Hepatocyte (in vitro differentiated cells): ENCODE measurements around the gene SMC1A. TPM values are rescaled to one million over a fixed set of nuclear protein-coding genes. Genes with fewer than 3 reads are reported as not detected.

Experiments
- DNase-seq: peaks from one replicate; pipeline ENCODE4 v3.0.0-alpha.2; 2016; ENCODE audit warnings: low spot score
- H2AFZ ChIP-seq: fragments of 200-600 bp; sonication (generic); 2 replicates; pipeline ENCODE4 v1.6.0; 2016; ENCODE audit warnings: antibody characterized with exemption, mild to moderate bottlenecking
- H3K27ac ChIP-seq: fragments of 200-600 bp; sonication (generic); 2 replicates; pipeline ENCODE4 v1.5.1; 2016; ENCODE audit warnings: mild to moderate bottlenecking
- H3K27me3 ChIP-seq: fragments of 200-600 bp; sonication (generic); 2 replicates; pipeline ENCODE4 v1.6.1; 2016
- H3K36me3 ChIP-seq: fragments of 200-600 bp; sonication (generic); replicated peaks from 2 replicates; pipeline ENCODE4 v1.5.1; 2016; ENCODE audit warnings: low read depth; ENCODE audit not compliant: insufficient read depth
- H3K4me1 ChIP-seq: fragments of 200-600 bp; sonication (generic); 2 replicates; pipeline ENCODE4 v1.5.1; 2016; ENCODE audit warnings: mild to moderate bottlenecking, moderate library complexity; ENCODE audit not compliant: insufficient read depth
- H3K4me2 ChIP-seq: fragments of 200-600 bp; sonication (generic); 2 replicates; pipeline ENCODE4 v1.6.0; 2016
- H3K4me3 ChIP-seq: fragments of 200-600 bp; sonication (generic); 2 replicates; pipeline ENCODE4 v1.5.1; 2016; ENCODE audit warnings: mild to moderate bottlenecking
- H3K79me2 ChIP-seq: fragments of 200-600 bp; sonication (generic); 2 replicates; pipeline ENCODE4 v1.6.0; 2017; ENCODE audit warnings: mild to moderate bottlenecking
- H3K9me2 ChIP-seq: fragments of 200-600 bp; sonication (generic); replicated peaks from 2 replicates; pipeline ENCODE4 v1.6.0; 2017; ENCODE audit warnings: mild to moderate bottlenecking; ENCODE audit not compliant: insufficient read depth
- H3K9me3 ChIP-seq: fragments of 200-600 bp; sonication (generic); 2 replicates; pipeline ENCODE4 v1.5.1; 2016; ENCODE audit warnings: low read depth, mild to moderate bottlenecking
- H4K20me1 ChIP-seq: fragments of 200-600 bp; sonication (generic); 2 replicates; pipeline ENCODE4 v1.6.0; 2016; ENCODE audit warnings: mild to moderate bottlenecking; ENCODE audit not compliant: insufficient read depth, poor library complexity, severe bottlenecking
- EZH2 ChIP-seq: fragments of 200-600 bp; sonication (generic); IDR thresholded peaks from 2 replicates; pipeline ENCODE4 v1.6.1; 2016; ENCODE audit warnings: antibody characterized with exemption, mild to moderate bottlenecking, borderline replicate concordance
- EZH2phosphoT487 ChIP-seq: fragments of 200-600 bp; sonication (generic); IDR thresholded peaks from one replicate; pipeline ENCODE4 v1.6.1; 2018; ENCODE audit warnings: antibody characterized with exemption, mild to moderate bottlenecking, low read depth, moderate library complexity; ENCODE audit not compliant: unreplicated experiment, severe bottlenecking
- WGBS: methylation state at CpG from one replicate; pipeline ENCODE4 v1.1.6; 2016; ENCODE audit warnings: low lambda C conversion rate; ENCODE audit errors: missing lambda C conversion rate; 5-methylcytosine and 5-hydroxymethylcytosine counted together
- polyA plus RNA-seq: library from polyadenylated mRNA; unstranded; fragments of >200 nt; fragmentation: Nextera tagmentation; extraction: Ambion mirVana; gene quantifications from 2 replicates; pipeline ENCODE4 v1.2.1, GENCODE V29; 2016
- total RNA-seq: library from RNA; depleted of rRNA; stranded (reverse); fragments of >200 nt; gene quantifications from 2 replicates; pipeline ENCODE4 v1.2.3, GENCODE V29; 2014
- TF ChIP-seq, protein P1 (sequence below): fragments of 200-600 bp; sonication (generic); IDR thresholded peaks from 2 replicates; pipeline ENCODE4 v1.5.1; 2016; ENCODE audit warnings: antibody characterized with exemption, mild to moderate bottlenecking; ENCODE audit not compliant: poor library complexity

SMC1A gene
- total and polyA plus RNA-seq, 2 experiments from 2014 or later = 14.0 to 24.7 TPM

DNA sequence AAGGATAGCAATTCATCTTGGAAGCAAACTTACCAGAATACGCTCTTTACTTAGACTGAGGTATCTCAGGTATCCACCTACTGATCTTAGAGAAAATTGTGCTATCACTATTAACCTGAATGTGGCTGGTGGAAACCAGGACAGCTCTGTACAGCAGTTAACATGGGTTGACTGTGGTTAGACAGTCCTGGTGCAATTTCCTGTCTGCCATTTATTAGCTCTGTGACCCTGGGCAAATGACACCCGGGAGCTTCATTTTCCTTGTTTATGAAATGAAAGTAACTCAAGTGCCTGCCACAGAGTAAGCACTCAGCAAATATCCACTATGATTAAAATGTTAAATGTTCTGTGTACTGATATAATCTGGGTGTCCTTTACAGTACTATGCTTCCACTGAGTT, 60.0 kb downstream of the SMC1A start:
- 65% methylated on average over 2 of the region's 2 CpGs for WGBS
- no peaks in the 10 kb centered on the region for H3K4me1 ChIP-seq
- no peaks in the 10 kb centered on the region for H3K27me3 ChIP-seq
- no peak overlapping the region for H3K27ac ChIP-seq
- no peaks in the 10 kb centered on the region for H3K36me3 ChIP-seq
- TF ChIP-seq EZH2 (no peak), EZH2phosphoT487 (no peak)
- TF ChIP-seq, protein P1, sequence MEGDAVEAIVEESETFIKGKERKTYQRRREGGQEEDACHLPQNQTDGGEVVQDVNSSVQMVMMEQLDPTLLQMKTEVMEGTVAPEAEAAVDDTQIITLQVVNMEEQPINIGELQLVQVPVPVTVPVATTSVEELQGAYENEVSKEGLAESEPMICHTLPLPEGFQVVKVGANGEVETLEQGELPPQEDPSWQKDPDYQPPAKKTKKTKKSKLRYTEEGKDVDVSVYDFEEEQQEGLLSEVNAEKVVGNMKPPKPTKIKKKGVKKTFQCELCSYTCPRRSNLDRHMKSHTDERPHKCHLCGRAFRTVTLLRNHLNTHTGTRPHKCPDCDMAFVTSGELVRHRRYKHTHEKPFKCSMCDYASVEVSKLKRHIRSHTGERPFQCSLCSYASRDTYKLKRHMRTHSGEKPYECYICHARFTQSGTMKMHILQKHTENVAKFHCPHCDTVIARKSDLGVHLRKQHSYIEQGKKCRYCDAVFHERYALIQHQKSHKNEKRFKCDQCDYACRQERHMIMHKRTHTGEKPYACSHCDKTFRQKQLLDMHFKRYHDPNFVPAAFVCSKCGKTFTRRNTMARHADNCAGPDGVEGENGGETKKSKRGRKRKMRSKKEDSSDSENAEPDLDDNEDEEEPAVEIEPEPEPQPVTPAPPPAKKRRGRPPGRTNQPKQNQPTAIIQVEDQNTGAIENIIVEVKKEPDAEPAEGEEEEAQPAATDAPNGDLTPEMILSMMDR = no peak
- H3K4me2 ChIP-seq = no peak overlapping the region
- H3K9me3 ChIP-seq = no peaks in the 10 kb centered on the region
- no peaks in the 10 kb centered on the region for H3K9me2 ChIP-seq
- no peak overlapping the region for H3K4me3 ChIP-seq
- no peak overlapping the region for H2AFZ ChIP-seq
- H3K79me2 ChIP-seq = no peaks in the 10 kb centered on the region
- H4K20me1 ChIP-seq = no peaks in the 10 kb centered on the region
- DNase-seq = no peak

DNA sequence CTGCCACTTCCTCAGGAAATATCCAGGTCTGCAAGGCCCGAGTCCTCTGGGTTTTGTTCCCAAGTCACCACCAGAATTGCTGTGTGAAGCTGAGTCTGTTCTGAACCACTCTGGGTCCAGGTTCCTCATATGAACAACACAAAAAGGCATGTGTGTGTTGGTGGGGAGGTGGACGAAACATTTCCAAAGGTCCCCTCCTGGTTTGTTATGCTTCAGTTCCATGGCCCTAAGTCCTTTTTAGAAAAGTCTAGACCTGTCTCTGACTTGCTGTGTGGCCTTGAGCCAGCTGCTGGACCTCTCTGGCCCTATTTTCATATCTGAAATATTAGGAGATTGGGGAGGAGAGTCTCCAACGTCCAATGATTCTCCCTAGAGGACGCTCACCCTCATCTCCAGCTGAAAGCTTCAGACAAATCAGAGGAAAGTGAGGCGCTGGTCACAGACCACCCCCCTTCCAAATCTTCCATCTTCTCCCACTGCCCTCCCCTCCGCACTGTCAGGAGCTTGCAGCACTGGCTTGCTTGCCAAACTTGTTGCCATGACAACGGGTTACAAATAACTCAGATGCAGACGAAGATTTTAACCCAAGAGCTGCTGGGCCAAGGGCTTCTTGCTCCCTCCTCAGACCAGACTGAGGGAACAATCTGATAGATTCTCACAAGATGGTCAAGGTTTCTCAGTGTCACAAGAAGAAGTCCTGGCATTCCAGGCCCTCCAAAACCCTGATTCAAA, 64.5 kb downstream of the SMC1A start:
- no peaks in the 10 kb centered on the region for H3K4me1 ChIP-seq
- no peak overlapping the region for H2AFZ ChIP-seq
- peak; percentile 38 for DNase-seq
- H3K4me3 ChIP-seq = no peak overlapping the region
- H3K27ac ChIP-seq = no peak overlapping the region
- no peaks in the 10 kb centered on the region for H3K9me2 ChIP-seq
- no peaks in the 10 kb centered on the region for H3K79me2 ChIP-seq
- 63% methylated on average over 8 of the region's 8 CpGs for WGBS
- TF ChIP-seq EZH2phosphoT487 = no peak
- TF ChIP-seq EZH2 = no peak
- TF ChIP-seq, protein P1 = no peak
- H3K27me3 ChIP-seq = no peaks in the 10 kb centered on the region
- no peak overlapping the region for H3K4me2 ChIP-seq
- no peaks in the 10 kb centered on the region for H3K9me3 ChIP-seq
- H3K36me3 ChIP-seq = no peaks in the 10 kb centered on the region
- no peaks in the 10 kb centered on the region for H4K20me1 ChIP-seq

DNA sequence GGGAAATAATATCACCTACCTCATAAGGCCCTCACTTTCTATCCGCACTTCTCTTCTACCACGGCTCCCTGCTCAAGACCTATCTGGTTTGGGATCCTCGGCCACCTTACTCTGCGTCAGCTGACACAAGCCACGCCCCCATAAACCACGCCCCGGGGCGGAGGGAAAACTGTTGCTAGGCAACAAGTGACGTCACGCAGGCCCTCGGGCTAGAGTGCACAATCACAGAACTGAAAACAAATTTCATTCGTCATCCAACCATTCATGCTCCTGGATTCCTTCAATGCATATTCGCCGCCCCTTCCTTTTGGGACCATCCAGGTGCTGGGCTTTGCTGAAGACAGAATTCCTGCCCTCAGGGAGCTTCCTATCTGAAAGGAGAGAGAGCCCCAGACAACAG, 66.3 kb downstream of the SMC1A start:
- Histone ChIP-seq H2AFZ (no peak overlapping the region), H3K36me3 (no peaks in the 10 kb centered on the region), H3K9me2 (no peaks in the 10 kb centered on the region), H3K9me3 (no peaks in the 10 kb centered on the region), H3K27ac (no peak overlapping the region), H3K4me2 (no peak overlapping the region), H3K79me2 (no peaks in the 10 kb centered on the region), H3K27me3 (no peaks in the 10 kb centered on the region), H3K4me3 (no peak overlapping the region), H4K20me1 (no peaks in the 10 kb centered on the region), H3K4me1 (no peaks in the 10 kb centered on the region)
- no peak for TF ChIP-seq EZH2phosphoT487
- no peak for TF ChIP-seq EZH2
- TF ChIP-seq, protein P1 = no peak
- DNase-seq = no peak
- WGBS = 80% methylated on average over 14 of the region's 14 CpGs
